HG03175 (cell line): ENCODE measurements around the gene IFNLR1.

Experiments used
- ATAC-seq: cut with Tn5 transposase; IDR thresholded peaks from one replicate; pipeline ENCODE4 v1.9.1; 2021; ENCODE audit warnings: mild to moderate bottlenecking, moderate library complexity; ENCODE audit not compliant: unreplicated experiment

Gene IFNLR1

GRCh38 chr1:24178407-24178806, 8.7 kb downstream of the IFNLR1 start:
- no peak for ATAC-seq

- no peak for ATAC-seq
Measured at GRCh38 chr1:24177161-24177560, 9.9 kb downstream of the IFNLR1 start.

GRCh38 chr1:24175033-24175755, 11.9 kb downstream of the IFNLR1 start:
- ATAC-seq = no peak

- ATAC-seq = no peak
Measured at GRCh38 chr1:24173638-24174575, 13.2 kb downstream of the IFNLR1 start.

- ATAC-seq = no peak
Measured at GRCh38 chr1:24172598-24172997, 14.5 kb downstream of the IFNLR1 start.

GRCh38 chr1:24169286-24169685, 17.8 kb downstream of the IFNLR1 start:
- no peak for ATAC-seq

GRCh38 chr1:24168245-24168644, 18.8 kb downstream of the IFNLR1 start:
- ATAC-seq = no peak

GRCh38 chr1:24167008-24167407, 20.1 kb downstream of the IFNLR1 start:
- no peak for ATAC-seq

- ATAC-seq = no peak
Measured at GRCh38 chr1:24165500-24165899, 21.6 kb downstream of the IFNLR1 start.

- no peak for ATAC-seq
Measured at GRCh38 chr1:24164004-24164403, 23.1 kb downstream of the IFNLR1 start.

GRCh38 chr1:24162201-24162600, 24.9 kb downstream of the IFNLR1 start:
- no peak for ATAC-seq

GRCh38 chr1:24161270-24161669, 25.8 kb downstream of the IFNLR1 start:
- ATAC-seq = no peak

- no peak for ATAC-seq
Measured at GRCh38 chr1:24159366-24159765, 27.7 kb downstream of the IFNLR1 start.

- ATAC-seq = no peak
Measured at GRCh38 chr1:24157918-24158481, 29.1 kb downstream of the IFNLR1 start.

- ATAC-seq = no peak
Measured at GRCh38 chr1:24156542-24157260, 30.4 kb downstream of the IFNLR1 start.

- ATAC-seq = no peak
Measured at GRCh38 chr1:24155011-24155782, 31.9 kb downstream of the IFNLR1 start.

- ATAC-seq = no peak
Measured at GRCh38 chr1:24154215-24154614, 32.9 kb downstream of the IFNLR1 start.

GRCh38 chr1:24152631-24153494, 34.2 kb downstream of the IFNLR1 start:
- ATAC-seq = no peak

- no peak for ATAC-seq
Measured at GRCh38 chr1:24151175-24151533, 35.9 kb downstream of the IFNLR1 start.
